Daoy (cell line): Measurements from ENCODE around the gene LIN9. TPM values are rescaled to one million over a fixed set of nuclear protein-coding genes. Genes with fewer than 3 reads are reported as not detected.
A peak's percentile ranks its signal among the peaks of the same experiment; 100 is the strongest.
"Not testable (repeated sequence)": the region's sequence is repeated elsewhere in the genome, so short reads cannot be mapped to it uniquely, and the experiment has no call there.

ENCODE experiments used
- DNase-seq: peaks from one replicate; pipeline ENCODE4 v3.0.0-alpha.2; 2015; ENCODE audit warnings: low read depth
- total RNA-seq: library from RNA; depleted of rRNA; stranded (reverse); fragments of >200 nt; shearing (Covaris generic); gene quantifications from 2 replicates; pipeline ENCODE4 v1.2.3, GENCODE V29; 2014

Gene LIN9
- total RNA-seq, 1 experiment from 2014 or later: 18.9 TPM

DNA sequence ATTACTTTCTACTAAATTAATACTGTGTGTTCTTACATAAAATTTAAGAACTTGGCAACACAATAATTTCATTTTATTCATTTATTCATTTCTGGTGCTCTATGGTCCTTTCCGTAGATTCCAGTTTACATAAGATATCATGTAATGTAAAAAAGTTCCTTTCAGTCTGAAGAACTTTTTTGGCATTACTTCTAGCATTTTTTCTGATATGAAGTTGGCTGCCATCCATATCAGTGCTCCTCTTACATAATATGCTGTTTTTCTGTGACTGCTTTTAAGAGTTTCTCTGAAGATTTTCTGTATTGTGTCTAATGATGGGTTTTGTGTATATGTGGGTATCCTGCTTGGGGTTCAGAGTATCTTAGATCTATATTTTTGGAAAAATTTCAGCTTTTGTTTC, 34.8 kb downstream of the LIN9 start:
- DNase-seq: no peak

DNA sequence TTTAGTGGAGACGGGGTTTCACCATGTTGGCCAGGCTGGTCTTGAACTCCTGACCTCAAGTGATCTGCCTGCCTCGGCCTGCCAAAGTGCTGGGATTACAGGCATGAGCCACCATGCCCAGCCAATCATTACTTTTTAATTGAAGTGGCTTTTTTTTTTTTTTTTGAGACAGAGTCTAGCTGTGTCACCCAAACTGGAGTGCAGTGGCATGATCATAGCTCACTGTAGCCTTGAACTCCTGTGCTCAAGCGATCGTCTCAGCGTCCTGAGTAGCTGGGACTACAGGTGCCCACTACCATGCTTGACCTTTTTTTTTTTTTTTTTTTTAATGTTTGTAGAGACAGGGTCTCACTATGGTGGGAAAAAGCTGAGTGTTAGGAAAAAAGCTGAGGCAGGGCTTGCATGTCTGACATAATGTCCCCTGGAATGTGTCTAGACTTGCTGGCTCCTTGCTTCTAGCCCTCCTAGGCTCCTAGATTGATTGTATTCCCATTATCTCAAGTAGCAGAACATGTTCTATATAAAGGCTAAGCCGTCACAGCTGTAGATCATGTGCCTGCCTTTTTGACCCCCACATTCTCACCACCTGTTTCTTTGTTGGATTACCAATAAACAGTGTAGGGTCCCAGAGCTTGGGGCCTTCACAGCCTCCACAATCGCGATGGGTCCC, 36.6 kb downstream of the LIN9 start:
- DNase-seq: not testable (repeated sequence)

DNA sequence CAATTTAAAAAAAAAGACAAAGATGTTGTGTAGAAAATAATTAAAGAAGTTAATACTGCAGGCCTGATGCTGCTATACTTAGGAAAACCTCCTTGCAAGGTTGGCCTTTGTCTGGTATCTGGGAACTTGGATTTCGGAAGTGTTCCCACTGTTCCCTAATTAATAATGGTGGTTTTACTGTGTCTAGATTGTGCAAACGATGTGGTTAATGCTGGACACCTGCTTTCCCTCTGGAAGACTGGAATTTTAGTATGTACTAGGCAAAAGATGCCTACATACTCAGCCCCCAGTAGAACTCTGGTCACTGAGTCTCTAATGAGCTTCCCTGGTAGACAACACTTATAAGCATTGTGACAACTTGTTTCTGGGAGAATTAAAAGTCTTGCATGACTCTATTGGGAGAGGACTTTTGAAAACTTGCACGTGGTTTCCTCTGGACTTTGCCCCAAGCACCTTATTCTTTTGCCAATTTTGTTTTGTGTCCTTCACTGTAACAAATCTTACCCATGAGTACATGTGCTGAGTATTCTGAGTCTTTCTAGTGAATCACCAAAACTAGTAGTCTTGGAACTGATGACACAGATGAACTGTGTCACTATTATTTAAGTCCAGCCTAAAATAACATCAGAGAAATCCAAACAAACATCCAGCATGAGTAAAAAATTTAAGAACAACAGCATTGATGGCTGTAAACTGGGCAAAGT, 40.4 kb downstream of the LIN9 start:
- no peak for DNase-seq

DNA sequence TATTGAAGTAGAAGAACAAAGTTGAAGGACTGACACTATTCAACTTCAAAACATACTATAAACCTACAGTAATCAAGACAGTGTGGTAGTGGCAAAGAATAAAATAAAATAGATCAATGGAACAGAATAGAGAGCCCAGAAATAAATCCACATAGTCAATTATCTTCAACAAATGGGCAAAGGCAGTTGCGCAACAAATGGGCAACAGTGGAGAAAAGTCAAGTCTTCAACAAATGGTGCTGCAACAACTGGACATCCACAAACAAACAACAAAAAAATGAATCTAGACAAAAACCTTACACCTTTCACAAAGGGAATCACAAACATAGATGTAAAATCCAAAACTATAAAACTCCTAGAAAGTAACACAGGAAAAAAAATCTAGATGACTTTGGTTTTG, 47.1 kb downstream of the LIN9 start:
- DNase-seq: no peak

DNA sequence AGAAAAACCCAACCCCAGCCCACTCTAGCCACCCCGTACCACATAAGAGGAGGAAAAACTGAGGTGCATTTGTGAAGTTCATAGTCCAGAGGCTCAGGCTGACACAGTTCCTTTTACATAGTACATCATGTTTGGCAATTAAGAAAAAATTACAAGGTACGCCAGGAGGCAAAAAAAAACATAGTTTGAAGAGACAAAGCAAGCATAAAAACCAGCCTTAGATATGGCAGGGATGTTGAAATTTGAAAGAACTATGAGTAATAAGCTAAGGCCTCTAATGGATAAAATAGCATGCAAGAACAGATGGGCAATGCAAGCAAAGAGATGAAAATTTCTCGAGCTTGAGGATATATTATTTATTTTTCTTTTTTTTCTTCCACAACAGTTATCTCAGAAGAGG, 53.6 kb downstream of the LIN9 start:
- DNase-seq: no peak

DNA sequence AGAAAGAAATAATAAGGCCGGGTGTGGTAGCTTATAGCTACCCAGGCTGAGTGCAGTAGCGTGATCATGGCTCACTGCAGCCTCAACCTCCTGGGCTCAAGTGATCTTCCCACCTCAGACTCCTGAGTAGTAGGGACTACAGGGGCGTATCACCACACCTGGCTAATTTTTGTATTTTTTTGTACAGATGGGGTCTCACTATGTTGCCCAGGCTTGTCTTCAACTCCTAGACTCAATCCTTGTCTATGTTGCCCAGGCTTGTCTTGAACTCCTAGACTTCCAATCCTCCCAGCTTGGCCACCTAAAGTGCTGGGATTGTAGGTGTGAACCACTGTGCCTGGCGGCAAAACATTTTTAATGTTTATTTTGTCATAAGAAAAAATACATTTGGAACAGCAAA, 55.0 kb downstream of the LIN9 start:
- no peak for DNase-seq

DNA sequence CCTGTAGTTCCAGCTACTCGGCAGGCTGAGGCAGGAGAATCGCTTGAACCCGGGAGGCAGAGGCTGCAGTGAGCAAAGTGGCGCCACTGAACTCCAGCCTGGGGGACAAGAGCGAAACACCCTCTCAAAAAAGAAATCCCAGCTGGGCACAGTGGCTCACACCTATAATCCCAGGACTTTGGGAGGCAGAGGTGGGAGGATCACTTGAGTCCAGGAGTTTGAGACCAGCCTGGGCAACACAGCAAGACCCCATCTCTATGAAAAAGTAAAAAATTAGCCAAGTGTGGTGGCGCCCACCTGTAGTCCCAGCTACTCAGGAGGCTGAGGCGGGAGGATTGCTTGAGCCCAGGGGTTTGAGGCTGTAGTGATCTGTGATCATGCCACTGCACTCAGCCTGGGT, 56.1 kb downstream of the LIN9 start:
- not testable (repeated sequence) for DNase-seq

DNA sequence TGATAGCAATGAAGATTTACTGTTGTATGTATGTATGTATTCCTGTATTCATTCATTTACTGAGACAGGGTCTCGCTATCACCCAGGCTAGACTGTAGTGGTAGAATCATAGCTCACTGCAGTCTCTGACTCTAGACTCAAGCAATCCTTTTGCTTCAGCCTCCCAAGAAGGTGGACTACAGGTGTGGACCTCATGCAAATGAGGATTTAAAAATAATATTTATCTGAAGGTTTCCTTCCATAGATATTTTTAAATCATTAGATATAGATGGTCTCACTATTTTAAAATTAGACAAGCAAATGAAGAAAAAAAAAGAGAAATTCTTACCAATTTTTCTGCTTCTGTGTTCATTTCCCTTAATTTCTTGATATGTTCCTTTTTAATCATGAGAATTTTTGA, 58.5 kb downstream of the LIN9 start:
- DNase-seq: no peak

DNA sequence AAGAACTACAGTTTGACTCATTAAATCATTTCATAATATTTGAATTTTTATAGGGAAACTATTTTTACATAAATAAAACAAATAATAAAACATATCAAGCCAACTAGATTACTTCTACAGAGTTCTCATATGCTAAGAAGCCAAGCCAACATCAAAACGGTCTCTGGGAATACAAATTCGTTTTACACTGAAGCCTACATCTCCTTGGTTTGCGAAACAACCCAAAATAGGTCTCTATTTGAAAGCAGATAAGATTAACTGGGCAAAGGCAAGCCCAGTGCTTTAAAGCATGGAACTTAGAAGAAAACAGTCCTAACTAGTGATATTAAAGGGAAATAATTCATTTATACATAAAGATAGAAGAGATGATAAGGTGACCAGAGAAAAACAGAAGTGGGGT, 60.2 kb downstream of the LIN9 start:
- no peak for DNase-seq

DNA sequence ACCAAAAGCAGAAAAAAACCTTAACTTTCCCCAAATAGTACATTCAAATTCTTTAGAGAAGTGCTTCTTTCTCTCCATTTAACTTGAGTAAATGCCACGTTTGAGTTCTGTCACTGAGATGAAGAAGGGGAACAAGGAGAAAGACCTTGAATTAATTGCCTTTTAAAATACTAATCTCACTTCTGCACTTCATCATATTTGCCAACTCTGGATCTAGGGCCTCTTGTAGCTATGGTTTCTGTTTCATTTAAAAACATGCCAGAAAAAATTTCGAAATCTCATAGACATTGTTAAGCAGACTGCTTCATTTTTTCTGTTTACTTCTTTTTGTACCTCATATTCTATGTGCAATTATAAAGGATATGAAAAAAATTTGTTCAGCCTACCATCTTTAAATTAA, 60.9 kb downstream of the LIN9 start:
- no peak for DNase-seq

DNA sequence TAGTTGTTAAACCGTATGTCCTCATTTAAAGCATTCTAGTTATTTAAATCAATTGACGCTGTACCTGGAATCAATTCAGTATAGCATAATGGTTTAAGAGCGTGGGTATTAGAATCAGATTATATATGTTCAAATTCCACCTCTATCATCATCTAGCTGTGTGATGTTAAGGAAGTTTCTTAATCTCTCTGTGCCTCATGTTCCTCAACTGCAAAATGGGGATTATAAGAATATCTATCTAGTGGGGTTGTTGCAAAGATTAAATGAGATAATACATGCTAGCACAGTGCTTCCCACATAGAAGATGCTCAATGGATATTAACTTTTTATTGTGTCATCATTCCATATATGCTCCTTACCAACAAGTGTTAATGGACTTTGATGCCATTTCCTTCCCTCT, 69.5 kb downstream of the LIN9 start:
- DNase-seq: no peak

DNA sequence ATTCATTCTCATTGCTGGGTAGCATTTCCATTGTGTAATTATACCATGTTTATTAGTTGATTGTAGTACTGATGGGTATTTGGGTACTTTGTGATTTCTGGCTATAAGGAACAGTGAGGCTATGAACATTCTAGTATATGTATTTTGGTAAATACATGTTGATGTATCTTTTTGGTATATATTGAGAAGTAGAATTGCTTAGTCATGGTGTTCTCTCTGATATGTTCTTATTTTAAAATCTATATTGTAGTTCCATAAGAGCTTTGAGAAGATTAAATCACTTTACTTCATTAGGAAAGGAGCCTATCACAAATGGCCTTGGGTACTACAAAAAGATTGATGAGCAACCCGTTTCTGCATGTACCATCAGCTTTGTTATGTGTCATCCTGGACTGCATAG, 72.1 kb downstream of the LIN9 start:
- no peak for DNase-seq

DNA sequence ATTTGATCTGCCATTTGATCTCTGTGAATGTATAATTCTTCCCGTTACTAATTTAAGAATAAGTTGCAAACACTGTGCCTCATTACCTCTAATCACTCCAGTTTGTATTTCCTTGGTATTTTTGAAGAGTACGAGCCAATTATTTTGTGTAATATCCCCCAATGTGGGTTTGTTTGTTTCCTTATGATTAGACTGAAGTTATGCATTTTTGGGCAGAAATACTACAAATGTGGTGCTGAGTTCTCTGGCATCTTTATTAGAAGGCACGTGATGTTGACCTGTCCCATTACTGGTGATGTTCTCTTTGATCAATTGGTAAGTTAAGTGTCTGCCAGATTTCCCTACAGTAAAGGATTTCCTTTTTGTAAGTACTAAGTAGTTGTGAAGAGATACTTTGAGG, 75.2 kb downstream of the LIN9 start:
- no peak for DNase-seq

DNA sequence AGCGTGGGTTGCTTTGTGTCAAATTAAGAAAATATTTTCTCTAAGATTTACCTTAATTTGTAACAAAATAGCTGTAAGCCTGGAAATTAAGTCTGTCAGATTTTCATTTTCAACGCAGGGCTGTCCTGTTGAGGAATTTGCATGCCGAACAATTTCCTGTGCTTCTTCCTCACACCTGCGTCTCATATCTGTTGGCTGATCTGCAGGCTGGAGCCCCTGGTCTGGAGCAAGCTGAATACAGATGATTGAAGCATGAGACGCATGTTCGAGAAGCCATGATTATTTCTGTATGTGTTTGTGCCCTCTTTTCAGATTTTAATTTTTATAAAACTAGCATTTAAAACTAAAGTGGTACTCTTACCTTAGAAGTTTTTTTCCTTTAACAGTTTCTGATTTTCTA, 75.7 kb downstream of the LIN9 start:
- no peak for DNase-seq

DNA sequence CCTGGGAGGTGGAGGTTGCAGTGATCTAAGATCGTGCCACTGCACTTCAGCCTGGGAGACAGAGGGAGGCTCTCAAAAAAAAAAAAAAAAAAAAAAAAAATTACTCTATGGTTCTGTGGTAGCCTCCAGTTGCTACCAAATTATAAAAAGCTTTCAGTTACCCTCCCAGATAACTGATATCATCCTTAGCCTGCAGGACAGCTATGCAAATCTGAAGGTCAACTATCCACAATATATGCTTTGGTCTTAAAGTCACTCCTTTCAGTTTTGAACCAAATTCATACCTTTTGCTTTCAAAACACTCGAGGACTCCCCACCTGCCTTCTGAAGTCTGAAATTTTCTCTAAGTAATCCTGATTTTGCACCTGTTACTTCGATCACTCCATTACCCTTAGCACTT, 82.4 kb downstream of the LIN9 start:
- DNase-seq: no peak

DNA sequence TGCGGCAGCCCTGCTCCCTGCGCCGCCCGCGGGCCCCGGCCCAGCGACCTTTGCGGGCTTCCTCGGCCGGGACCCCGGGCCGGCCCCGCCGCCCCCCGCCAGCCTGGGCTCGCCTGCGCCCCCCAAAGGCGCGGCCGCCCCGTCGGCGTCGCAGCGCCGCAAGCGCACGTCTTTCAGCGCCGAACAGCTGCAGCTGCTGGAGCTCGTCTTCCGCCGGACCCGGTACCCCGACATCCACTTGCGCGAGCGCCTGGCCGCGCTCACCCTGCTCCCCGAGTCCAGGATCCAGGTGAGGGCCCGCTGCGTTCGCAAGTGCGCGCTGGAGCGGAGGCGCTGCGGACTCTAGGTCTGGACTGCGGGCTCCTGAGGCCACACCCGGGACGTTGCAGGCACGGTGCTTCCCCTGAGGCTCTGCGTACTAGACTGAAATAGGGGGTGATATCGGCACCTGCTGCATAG, 85.1 kb downstream of the LIN9 start:
- peak; percentile 17 for DNase-seq

DNA sequence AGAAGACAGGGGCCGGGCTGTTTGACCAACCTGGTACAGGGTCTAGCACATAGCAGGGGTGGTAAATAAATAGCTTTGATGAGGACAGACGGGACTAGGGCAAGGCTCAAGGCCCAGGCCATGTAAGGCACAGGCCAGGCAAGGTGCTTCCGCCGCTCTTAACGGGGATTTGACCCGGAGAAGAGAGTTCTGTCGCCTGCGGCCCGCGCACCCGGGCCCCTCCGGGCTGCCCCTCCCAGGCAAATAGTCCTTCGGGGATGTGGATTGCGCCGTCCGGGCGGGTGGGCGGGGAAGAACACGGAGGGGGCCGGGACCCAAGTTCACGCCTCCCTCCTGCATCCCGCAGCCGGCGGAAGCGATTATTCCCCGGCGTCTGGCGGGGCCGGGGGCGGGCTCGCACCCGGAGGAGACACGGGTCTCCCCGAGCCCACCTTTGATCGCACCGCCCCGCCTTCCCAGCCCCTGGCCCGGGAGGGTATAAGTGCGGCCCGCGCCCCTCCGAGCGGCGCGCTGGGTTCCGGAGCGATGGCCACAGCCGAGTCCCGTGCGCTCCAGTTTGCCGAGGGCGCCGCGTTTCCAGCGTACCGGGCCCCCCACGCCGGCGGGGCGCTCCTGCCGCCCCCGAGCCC, 85.7 kb downstream of the LIN9 start, which contains the start of gene MIXL1:
TSS of gene MIXL1 (plus strand) at position 508 of the 629 bp plus-strand sequence. CDS start at position 526, 18 bp downstream.
- peak; percentile 14 for DNase-seq

DNA sequence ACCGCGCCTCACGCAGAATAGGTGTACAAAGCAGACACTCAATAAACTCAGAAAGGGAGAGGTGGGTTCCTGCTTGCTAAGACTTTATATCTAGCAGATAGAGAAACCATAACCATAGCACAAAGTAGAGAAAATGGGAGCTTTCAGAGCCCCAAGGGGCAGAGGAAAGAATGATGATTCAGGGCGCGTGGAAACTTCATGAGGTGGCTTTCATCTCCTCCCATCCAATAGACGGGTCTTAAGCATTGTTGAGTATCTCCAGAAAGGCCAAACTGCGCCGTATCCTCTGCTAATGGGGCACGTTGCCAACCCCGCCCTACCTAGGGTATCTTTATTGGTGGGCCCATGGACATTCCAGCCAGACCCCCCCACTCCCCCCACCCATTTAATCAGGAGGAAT, 86.3 kb downstream of the LIN9 start:
- no peak for DNase-seq

DNA sequence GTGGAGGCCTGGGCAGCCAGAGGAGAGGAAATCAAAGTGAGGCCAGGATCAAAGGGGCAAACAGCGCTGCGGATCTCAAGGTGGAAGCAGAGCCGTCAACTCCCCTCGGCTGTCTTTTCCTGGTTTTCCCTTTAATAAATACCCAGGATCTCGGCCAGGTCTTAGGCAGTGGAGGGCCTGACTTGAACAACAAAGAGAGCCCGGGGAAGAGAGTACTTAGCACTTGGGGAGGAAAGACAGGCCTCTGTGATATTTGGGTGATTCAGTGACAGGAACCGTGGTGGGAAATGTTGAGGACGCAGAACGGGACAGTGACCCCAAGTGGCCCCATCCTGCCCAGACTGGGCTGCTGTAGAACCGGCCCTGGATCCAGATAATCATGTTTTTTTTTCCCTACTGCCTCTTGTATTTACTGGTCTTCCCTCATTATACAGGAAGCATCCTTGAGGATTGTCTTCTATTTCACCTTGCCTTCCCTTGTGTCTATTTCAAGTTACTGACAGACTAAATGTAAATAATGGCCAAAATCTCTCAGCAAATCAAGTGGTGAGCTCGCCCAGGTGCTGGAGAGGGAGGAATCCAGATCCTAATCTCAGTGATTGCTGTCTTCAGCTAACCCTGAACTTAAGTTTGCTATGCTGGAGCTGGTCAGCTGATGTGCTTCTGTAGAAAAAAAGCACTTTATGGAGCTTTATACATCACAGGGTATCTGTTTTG, 88.3 kb downstream of the LIN9 start:
- no peak for DNase-seq

DNA sequence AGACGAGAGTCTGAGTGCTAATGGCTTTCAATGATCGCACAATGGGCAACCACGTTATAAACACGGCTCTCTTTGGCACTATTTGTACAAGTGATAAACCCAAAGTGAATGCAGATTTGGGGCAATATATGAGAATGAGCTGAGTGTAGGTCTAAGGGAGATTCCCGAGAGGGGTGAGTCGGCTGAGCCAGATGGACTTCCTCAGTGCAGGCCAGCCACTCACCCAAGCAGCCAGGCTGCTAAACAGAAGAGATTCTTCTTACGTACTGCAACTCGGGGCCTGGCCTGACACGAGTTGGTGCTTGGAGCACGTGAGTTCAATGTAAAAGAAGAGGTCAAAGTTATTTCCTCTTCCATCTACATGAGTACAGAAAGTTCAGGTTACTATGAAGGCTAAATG, 91.7 kb downstream of the LIN9 start:
- peak; percentile 28 for DNase-seq

DNA sequence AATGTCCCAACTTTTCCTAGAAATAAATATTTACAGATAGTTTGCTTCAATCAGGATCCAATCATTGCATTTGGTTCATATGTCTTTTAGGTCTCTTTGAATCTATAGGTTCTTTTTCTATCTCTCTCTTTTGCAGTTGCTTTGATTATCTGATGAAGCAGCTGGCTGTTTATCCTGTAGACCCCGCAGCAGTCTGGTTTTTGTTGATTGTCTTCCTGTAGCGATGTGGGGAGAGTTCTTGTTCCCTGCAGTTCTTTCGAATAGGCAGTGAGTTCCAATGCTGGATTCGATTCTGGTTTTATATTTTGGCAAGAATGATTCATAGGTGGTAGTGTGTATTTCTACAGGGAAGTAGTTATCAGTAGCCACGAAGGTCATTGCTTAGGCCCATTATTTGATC, 92.9 kb downstream of the LIN9 start:
- DNase-seq: no peak

DNA sequence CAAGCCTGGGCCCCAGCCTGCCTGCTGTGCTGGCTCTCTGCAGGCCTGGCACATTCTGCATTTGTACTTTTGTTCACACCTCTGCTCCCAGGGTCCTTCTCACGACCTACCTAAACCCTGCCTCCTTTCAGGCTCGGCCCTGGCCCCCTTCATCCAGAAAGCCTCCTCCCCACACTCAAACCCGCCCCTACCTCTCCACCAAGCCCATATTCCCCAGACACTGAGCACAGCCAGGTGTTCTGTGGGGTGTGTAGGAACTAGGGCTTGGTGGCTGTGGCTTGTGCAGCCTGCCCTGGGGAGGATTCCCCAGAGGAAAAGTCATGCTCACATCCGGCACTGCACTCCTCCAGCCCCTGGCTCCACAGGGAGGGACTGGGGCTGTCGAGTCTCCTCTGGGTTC, 93.7 kb downstream of the LIN9 start:
- DNase-seq: peak; percentile 21
